DMS114 treated with DMSO at 0.1 percent for 48 hours (cell line): ENCODE data around the gene ATP6V0A4.
"Not testable (repeated sequence)": the region's sequence is repeated elsewhere in the genome, so short reads cannot be mapped to it uniquely, and the experiment has no call there.

ENCODE experiments used
- DNase-seq: peaks from one replicate; lab custom pipeline; 2025; ENCODE audit not compliant: unreplicated experiment; lab: John Stamatoyannopoulos, UW

ATP6V0A4 gene

GRCh38 chr7:138804618-138805017 lies 6.6 kb upstream of the ATP6V0A4 start:
- no peak for DNase-seq

GRCh38 chr7:138802706-138803105 lies 4.7 kb upstream of the ATP6V0A4 start:
- no peak for DNase-seq

DNA sequence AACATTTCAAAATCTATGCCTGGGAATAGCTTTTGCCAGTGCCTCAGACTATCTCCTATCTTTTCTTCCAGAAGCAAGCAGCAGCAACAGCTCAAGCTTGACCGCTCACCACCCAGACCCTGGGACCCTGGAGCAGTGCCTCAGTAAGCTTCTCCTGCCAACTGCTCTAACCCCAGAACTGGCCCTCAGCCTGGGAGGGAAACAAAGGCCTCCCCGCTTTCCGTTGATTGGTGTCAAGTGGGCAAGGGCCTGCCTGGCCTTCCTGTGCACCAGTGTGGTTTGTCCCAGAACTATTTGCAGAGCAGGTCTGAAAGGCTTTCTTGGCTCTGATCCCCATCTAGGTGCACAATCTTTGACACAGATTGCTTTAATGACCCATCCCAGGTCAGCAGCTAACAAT lies 3.3 kb upstream of the ATP6V0A4 start:
- DNase-seq, result no peak

- DNase-seq, result no peak
These were observed 1.5 kb upstream of the ATP6V0A4 start for GRCh38 chr7:138799336-138800000.

- no peak for DNase-seq
These were observed 840 bp upstream of the ATP6V0A4 start for GRCh38 chr7:138798836-138799235.

GRCh38 chr7:138797046-138797445 lies 950 bp downstream of the ATP6V0A4 start:
- not testable (repeated sequence) for DNase-seq

GRCh38 chr7:138796038-138796615 lies 1.9 kb downstream of the ATP6V0A4 start:
- no peak for DNase-seq

DNA sequence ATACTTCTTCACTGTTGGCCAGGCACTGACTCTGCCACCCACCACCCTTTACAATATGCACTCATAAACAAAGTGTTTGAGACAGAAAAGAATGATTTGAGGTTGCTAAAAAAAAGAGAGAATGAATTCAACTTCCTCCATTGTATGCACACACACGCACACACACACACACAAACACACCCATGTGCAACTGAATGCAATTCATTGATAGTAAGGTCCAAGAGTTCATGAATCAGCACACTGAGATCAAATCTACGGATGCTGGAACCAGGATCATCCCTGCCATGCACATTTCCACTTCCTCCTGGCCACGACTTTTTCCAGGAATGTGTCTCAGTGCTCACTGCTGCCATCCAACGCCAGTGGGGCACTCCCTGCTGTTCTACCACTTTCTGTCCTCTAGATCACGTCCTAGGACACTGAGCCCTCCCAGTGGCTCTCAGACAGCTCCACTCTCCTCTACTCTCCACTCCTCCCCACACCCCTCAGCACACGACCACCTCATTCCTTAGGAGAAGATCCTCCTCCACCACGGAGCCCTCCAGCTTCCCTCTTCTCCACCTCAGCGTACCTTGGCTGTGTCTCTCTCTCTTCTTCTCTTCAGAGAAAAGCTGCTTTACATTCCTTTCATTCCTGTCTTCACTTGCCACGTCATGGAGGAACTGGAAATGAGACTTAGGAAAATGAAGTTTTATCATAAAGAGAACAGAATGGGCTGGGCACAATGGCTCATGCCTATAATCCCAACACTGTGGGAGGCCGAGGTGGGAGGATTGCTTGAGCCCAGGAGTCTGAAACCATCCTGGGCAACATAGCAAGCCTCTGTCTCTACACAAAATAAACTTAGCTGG lies 12.2 kb downstream of the ATP6V0A4 start:
- no peak for DNase-seq

DNA sequence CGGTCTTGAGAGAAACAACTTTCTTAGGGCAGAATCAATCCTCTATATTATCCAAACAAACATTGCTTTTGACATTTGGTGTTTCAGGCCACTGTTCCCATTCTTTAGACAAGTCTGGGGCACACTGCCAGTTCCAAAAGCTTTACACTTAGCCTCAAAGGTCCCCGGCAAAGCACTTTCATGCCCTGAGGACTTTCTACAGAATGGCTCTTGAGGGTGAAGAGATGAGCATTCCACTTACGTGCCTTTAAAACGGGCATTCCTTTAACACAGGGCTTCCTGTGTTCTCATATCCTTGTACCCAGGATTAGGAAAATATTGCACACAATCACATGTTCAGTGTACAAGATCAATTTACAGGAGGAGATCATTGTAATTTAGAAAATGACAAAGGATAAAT lies 13.3 kb downstream of the ATP6V0A4 start:
- no peak for DNase-seq

- DNase-seq, result no peak
These were observed 17.0 kb downstream of the ATP6V0A4 start for GRCh38 chr7:138781004-138781403.

- DNase-seq, result no peak
These were observed 21.7 kb downstream of the ATP6V0A4 start for GRCh38 chr7:138776166-138776833.

GRCh38 chr7:138773817-138774216 lies 24.2 kb downstream of the ATP6V0A4 start:
- DNase-seq, result no peak

DNA sequence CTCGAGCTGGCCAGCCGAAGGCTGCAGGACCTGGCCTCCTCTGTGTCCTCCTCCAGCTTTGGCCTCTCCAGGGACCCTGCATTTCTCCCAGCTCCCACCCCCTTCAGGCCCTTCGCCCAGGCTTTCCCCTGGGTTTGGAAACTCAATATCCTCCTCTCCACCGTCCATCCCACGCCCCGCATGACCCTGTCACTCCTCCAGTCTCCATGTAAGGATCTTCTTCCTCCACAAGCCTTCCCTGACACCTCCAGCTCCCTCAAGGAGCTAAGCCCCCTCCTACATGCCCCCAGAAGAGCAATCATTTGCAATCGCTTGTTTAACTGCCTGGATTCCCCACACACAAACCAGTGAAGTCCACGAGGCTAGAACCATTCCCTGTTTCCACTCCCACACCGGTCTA lies 24.8 kb downstream of the ATP6V0A4 start:
- no peak for DNase-seq

DNA sequence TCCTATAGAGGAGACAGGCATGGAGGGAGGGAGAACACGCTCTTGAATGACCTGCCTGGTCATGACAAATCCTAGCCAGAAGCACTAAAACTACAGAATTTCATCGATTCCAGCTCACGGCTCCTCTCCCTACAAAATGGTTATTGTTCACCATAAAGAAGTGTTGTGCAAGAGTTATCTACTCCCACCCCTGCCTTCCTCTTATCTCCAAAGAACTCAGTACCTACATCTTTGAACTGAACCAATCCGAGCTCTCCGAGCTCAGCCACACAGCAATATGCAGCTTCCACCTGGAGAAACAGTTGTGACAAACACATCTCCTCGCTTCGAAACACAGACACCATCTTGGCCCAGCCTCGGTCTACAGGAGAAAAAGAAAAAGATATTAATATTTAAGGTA lies 27.1 kb downstream of the ATP6V0A4 start:
- no peak for DNase-seq

- DNase-seq, result no peak
These were observed 29.8 kb downstream of the ATP6V0A4 start for GRCh38 chr7:138768241-138768640.

DNA sequence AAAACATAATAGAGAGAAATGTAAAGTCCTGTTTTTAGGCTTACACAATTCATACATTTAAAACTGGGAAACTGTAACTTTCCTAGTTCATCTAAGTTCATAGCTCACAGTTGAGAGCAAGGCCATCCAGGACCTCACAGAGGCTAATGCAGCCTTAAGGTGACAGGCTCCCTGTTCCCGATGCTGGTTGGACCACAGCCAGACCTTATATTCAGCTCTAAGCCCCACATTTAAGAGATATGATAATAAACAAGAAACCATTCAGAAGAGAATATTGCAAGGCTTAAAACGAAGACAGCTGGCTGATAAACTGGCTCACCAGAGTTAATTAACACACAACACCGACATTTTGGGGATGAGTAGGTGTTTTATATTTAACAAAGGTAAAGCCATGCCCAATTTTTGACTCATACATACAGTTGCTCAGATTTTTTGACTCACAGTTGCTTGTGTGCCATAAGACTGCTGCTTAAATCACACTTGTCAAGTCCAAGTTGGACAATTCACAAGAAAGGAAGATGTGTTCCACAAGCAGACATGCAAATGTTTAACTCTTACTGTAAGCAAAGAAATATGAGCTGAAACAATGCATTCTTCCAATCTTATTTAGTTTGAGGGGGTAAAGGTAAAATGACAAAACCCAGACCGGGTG lies 41.3 kb downstream of the ATP6V0A4 start:
- DNase-seq, result no peak

GRCh38 chr7:138755842-138756590 lies 42.0 kb downstream of the ATP6V0A4 start:
- DNase-seq, result no peak

DNA sequence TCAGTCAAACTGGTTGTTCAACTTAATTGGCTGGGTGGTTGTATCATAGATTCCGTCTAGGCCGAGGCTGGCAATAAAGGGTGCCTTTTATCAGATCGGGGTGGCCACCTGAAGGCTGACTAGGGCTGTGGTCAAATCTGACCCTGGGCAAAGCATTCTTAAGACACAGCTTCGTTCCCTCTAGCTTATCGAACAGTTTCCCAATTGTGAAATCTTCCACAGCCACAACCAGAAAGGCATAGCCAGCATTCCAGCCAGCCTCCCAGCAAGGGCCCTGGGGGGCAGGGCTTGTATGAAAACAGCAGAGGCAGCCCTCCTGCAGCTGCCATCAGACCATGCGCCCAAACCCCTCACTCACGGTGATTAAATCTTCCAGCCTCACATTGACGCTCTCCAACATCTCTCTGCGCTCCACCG lies 42.7 kb downstream of the ATP6V0A4 start:
- no peak for DNase-seq

- DNase-seq, result no peak
These were observed 44.4 kb downstream of the ATP6V0A4 start for GRCh38 chr7:138753610-138754009.

DNA sequence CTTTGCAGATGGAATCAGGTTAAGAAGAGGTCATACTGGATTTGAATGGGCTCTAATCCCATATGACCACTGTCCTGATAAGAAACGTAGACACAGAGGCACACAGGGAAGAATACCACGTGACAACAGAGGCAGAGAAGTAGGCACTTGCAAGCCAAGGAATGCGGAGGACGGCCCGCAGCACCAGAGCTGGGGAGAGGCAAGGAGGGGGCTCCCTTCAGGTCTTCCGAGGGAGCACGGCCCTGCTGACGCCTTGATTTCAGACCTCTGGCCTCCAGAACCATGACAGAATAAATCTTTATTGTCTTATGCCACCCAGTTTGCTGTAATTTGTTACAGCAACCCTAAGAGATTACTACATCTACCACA lies 44.9 kb downstream of the ATP6V0A4 start:
- DNase-seq, result no peak
